GM15510 (cell line): ENCODE results near the gene TPSG1.

Experiments used
- POLR2A ChIP-seq: IDR thresholded peaks from 3 replicates; pipeline ENCODE4 v1.6.1; 2011; ENCODE audit warnings: borderline replicate concordance; ENCODE audit not compliant: insufficient read length; ENCODE audit errors: extremely low read depth

TPSG1 gene

DNA sequence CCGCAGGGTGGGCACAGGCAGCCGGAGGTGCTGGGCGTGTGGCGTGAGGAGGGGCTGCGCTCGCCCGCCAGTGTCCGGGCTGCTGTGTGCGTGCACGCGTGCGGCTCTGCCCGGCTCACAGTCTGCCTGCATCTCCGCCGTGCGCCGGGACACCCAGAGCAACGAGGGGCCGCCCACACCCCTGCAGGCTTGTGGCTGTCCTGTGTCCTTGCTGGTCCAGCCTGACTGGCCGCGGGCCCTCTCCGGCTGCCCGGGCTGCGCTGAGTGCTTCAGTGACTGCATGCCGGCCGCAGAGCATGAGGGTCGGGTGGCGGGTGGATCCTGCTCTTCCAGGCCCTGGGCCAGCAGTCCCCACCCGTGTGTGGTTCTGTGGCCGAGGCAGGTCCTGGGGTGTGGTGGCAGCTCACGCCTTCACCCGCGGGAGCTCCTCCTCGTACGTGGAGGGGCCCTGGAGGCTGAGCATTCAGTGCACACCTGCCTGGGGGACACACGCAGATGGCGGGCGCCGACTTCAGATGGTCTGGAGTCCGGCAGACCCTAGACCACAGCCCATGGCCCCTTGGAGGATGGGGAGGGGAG is 12.4 kb downstream of the TPSG1 start:
- TF ChIP-seq POLR2A: no peak

DNA sequence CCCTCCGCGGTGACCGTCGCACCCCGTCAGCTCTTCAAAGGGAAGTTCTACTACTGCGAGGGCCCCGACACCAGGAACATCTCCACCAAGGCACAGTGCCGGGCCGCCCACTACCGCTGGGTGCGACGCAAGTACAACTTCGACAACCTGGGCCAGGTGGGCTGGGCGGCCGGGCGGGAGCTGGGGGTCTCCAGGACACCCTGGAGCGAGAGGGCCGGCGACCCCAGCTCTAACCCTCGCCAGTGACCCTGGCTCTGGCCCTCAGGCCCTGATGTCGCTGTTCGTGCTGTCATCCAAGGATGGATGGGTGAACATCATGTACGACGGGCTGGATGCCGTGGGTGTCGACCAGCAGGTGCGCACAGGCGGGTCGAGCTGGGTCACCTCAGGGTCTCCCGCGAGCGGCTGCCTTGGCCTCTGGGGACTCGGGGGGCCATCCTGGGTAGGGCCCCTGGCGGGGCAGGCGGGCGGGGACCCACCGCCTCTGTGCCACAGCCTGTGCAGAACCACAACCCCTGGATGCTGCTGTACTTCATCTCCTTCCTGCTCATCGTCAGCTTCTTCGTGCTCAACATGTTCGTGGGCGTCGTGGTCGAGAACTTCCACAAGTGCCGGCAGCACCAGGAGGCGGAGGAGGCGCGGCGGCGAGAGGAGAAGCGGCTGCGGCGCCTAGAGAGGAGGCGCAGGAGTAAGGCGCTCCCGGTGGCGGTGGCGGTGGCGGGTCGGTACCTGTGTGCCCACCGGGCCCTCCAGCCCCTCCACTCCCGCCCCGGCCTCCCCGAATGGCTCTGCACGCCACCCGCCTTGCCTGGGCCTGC is 13.4 kb downstream of the TPSG1 start:
- TF ChIP-seq POLR2A: no peak

DNA sequence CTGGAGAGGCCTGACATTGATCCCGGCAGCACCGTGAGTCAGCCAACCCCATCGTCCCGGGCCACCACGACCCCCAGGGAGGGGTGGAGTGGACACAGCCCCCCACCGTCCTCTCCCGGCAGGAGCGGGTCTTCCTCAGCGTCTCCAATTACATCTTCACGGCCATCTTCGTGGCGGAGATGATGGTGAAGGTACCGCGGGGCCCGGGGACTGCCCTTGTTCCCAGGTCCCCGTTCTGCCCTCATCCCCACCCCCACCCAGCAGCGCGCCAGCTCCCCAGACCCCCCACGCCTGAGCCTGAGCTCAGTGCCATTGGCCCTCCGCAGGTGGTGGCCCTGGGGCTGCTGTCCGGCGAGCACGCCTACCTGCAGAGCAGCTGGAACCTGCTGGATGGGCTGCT is 14.6 kb downstream of the TPSG1 start:
- no peak for TF ChIP-seq POLR2A

DNA sequence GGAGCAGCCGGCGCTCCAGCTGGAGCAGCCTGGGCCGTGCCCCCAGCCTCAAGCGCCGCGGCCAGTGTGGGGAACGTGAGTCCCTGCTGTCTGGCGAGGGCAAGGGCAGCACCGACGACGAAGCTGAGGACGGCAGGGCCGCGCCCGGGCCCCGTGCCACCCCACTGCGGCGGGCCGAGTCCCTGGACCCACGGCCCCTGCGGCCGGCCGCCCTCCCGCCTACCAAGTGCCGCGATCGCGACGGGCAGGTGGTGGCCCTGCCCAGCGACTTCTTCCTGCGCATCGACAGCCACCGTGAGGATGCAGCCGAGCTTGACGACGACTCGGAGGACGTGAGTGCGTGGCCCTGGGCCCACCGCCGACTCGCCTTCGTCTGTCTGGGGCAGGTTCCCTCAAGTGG is 16.0 kb downstream of the TPSG1 start:
- TF ChIP-seq POLR2A: no peak

DNA sequence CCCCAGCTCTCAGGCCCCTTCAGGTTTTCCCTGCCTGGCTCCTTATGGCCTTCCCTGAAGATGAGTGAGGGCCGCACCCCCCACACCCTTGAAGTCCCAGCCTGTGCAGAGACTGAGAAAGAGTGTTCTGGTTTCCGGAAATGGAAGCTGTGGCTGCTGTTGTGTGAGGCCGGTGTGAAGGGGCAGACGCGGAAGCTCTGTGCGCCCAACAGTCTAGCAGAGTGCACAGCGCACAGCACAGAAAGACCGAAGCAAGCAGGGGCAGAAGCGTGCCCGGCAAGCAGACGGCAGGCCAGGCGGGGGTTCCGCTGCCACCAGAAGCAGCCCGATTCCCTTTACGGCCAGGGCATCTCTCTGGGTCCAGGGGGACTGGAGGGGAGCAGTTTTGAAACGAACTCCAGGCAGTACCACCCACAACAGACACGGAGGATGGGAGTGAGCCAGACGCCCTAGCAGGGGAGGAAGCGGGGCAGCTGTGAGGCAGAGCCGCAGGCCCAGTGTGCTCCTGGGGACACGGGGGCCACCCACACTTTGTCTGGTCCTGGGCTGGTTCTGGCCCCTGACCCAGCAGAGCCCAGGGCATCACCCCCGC is 16.7 kb downstream of the TPSG1 start:
- TF ChIP-seq POLR2A: no peak

DNA sequence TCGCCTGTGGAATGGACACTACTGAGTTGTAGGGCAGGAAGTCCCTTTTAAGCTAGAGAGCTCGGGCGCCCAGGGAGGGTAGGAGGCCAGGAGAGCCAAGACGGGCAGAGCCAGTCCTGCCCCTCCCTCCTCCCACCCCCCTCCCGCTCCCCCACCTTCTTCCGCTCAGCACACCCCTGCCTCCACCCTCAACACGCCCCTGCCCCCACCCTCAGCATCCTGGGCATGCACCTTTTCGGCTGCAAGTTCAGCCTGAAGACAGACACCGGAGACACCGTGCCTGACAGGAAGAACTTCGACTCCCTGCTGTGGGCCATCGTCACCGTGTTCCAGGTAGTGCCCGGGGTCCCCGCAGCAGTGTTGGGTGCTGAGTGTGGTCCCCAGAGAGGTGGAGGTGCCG is 18.3 kb downstream of the TPSG1 start:
- no peak for TF ChIP-seq POLR2A

DNA sequence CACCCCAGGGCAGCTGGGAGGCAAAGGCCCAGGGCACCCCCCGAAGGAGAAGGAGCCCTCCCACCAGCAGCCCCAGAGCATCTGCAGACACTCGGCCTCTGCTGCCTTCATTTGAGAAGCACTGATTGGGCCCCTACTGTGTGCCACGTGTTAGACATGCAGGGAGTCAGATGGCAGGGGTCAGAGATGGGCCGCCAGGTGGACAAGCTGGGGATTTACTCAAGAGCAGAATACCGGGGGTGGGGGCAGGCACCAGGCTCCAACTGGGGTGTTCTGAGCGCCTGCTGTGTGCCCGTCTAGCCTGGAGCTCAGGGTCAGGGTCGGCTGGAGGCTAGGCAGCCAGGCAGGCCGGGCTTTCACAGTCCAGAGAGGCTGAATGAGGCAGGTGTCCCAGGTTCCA is 18.7 kb downstream of the TPSG1 start:
- no peak for TF ChIP-seq POLR2A

DNA sequence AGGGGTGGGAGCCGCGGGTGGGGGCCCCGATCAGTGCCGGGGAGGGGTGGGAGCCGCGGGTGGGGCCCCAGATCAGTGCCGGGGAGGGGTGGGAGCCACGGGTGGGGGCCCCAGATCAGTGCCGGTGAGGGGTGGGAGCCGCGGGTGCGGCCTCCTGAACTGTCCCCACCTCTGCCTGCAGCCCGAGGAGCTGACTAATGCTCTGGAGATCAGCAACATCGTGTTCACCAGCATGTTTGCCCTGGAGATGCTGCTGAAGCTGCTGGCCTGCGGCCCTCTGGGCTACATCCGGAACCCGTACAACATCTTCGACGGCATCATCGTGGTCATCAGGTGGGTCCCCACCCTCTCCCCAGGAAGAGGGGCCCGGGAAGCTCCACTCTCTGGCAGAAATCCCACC is 20.1 kb downstream of the TPSG1 start:
- no peak for TF ChIP-seq POLR2A

DNA sequence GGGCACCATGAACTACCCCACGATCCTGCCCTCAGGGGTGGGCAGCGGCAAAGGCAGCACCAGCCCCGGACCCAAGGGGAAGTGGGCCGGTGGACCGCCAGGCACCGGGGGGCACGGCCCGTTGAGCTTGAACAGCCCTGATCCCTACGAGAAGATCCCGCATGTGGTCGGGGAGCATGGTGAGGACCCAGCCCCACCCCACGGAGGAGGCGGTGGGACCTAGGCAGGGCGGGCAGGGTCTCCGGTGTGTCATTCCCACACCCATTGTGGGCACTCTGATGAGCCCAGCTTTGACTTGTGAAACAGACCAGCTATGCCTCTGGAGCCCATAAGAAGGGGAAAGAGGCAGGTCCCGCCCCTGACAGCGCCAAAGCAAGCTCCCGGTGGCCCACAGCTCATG is 22.8 kb downstream of the TPSG1 start:
- no peak for TF ChIP-seq POLR2A

DNA sequence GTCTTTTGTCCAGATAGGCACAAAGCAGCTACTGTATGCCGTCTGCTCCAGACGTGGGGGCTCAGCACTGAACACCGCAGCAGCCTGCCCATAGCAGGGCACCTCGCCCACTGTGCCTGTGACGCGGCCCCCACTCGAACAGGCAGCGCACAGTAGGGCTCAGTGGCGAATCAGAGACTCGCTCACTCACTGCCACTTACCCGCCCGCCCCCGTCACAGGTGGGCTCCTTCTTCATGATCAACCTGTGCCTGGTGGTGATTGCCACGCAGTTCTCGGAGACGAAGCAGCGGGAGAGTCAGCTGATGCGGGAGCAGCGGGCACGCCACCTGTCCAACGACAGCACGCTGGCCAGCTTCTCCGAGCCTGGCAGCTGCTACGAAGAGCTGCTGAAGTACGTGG is 23.6 kb downstream of the TPSG1 start:
- no peak for TF ChIP-seq POLR2A

DNA sequence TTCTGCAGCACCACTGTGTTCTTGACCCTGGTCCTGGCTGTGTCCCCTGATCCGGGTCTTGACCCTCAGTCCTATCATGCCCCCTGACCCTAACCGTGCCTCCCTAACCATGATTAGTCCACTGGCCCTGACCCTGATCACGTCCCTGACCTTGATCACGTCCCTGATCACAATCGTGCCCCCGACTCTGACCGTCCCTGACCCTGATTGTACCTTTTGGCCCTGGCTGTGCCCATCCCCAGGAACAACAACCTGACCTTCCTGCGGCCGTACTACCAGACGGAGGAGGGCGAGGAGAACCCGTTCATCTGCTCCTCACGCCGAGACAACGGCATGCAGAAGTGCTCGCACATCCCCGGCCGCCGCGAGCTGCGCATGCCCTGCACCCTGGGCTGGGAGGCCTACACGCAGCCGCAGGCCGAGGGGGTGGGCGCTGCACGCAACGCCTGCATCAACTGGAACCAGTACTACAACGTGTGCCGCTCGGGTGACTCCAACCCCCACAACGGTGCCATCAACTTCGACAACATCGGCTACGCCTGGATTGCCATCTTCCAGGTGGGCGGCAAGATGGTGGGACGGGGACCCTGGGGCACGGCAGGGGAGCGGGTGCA is 24.9 kb downstream of the TPSG1 start:
- no peak for TF ChIP-seq POLR2A

DNA sequence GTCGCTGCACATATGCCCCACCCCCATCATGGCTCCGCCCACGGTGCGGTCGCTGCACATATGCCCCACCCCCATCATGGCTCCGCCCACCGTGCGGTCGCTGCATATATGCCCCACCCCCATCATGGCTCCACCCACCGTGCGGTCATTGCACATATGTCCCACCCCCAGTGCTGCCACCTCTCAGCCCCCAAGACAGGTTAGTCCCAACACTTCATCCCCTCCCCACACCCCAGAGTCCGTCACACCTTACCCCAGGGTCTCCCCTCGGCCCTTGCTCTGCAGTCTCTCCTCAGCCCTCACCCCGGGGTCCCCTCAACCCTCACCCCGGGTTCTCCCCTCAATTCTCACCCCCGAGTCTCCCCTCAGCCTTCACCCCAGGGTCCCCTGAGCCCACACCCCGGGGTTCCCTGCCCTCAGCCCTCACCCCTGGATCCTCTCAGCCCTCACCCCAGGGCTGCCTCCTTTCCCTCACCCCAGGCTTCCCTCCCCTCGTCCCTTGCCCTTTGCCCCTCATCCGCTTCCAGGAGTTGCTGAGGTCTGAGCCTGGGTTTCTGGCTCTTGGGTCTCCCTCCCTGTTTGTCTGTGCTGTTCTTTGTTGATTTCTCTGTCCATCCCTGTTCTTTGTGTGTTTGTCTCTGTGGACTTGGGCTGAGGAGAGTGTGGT is 25.6 kb downstream of the TPSG1 start:
- TF ChIP-seq POLR2A: no peak

DNA sequence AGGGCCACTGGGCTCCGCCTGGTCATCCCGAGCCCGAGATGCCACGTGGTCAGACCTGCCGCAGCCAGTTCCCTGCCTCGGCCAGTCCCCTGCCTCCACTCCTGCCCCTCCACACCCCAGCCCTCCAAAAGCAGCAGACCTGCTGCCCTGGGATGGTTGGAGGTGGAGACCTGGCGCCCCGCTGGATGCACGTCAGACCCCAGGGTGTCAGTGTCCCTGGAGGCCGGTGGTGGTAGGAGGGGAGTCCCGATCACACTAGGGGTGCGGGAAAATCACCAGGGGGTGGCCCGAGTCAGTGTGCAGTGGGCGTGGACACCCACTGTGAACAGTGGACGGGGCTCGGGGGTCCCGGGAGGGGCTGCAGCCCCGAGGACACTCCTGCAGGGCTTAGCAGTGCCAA is 26.9 kb downstream of the TPSG1 start:
- TF ChIP-seq POLR2A: no peak

DNA sequence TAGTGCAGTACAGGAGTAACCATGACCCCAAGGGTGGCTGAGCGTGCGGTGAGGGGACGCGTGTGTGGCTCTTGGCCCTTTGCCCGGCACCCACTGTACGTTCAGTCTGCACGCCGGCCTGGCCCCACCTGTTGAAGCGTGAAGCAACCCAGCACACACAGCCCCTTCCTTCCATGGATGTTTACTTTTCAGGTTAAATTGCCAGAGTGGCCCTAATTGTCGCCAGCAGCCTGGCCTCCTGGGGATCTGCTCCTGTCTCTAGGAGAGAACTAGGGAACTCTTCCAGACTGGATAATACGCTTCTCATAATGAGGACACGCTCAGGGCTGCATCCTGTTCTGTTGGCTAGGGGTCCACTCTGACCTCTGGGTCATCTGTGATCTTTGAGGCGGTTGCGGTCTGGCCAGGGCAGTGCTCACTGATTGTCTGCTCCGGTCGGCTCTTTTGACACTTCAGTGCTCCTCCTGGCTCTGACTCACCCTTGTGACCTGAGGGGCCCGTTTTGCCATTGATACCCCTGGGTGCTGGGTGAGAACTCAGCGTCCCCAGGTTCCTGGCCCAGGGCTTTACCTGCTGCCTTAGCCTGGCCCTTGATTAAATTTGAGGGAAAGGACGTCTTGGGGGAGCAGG is 27.7 kb downstream of the TPSG1 start:
- TF ChIP-seq POLR2A: no peak

DNA sequence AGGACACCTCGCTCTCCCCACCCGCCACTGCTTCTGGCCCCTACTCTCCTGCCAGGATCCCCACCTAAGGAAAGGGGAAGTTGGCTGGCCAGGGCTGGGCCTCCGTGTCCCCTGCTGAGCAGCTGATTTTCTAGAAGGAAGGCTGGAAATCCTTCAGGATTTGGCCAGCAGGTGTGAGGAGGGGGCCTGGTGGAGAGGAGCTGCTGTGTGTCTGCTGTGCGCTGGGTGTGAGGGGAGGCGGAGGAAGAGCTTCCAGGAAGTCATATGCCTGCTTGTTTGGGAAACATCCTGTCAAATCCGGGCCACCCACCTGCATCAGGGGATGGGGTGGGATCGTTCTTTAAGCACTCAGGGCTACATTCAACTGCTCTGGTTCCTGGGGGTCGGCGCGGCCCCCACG is 28.6 kb downstream of the TPSG1 start:
- TF ChIP-seq POLR2A: no peak
